HuH-7.5 (cell line): Measurements from ENCODE around the gene SLC66A3.
A peak's percentile ranks its signal among the peaks of the same experiment; 100 is the strongest.

Experiments used
- DNase-seq: peaks from one replicate; pipeline ENCODE4 v3.0.0; 2011; ENCODE audit warnings: low spot score

Gene SLC66A3

GRCh38 chr2:11134349-11134748, 20.9 kb upstream of the SLC66A3 start:
- DNase-seq = no peak

- DNase-seq = no peak
Observed at GRCh38 chr2:11140492-11140891, 14.8 kb upstream of the SLC66A3 start.

DNA sequence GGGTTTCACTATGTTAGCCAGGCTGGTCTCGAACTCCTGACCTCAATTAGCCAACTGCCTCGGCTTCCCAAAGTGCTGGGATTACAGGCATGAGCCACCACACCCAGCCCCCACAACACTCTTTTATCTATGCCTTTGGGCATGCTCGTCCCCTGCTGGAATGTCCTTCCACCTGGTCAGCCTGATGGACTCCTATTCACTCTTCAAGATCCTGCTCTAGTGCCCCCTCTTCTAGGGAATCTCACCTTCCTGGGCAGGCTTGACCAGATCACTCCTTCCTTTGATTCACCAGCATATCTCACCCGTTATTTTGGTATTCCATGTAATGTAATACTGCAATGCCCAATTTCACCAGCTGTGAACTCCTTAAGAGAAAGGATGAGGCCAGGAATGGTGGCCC, 13.9 kb upstream of the SLC66A3 start:
- no peak for DNase-seq

DNA sequence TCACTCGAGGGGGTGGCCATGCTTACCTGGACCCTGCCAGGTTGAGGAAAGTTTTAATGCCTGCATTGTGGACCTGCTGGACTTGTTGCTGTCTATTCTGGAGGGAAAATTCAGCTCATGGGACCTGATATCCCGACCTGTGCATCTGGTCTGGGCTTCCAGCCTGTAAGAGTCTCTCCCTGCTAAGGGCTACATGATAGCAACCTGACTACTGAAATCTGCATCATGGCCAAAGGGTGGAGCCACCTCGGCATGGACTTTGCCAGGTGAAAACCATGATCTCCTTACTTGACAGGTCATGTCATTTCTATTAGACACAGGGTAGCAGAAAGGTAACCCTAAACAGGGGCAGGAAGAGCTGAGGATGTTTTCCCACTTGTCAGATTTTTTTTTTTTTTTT, 12.9 kb upstream of the SLC66A3 start:
- no peak for DNase-seq

DNA sequence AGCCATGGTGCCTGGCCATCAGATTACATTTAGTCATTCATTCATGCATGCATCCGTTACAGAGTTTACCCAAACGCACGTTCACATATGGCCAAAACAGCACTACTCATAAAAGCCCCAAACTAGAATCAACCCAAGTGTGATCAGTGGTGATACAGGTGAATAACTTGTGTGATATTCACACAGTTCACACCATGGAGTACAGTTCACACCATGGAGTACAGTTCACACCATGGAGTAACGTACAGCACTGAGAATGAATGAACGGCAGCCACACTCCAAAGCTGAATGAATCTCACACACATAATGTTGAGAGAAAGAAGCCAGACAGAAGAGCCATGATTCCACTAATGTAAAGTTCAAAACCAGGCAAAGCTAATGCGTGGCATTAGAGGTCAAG, 12.3 kb upstream of the SLC66A3 start:
- no peak for DNase-seq

DNA sequence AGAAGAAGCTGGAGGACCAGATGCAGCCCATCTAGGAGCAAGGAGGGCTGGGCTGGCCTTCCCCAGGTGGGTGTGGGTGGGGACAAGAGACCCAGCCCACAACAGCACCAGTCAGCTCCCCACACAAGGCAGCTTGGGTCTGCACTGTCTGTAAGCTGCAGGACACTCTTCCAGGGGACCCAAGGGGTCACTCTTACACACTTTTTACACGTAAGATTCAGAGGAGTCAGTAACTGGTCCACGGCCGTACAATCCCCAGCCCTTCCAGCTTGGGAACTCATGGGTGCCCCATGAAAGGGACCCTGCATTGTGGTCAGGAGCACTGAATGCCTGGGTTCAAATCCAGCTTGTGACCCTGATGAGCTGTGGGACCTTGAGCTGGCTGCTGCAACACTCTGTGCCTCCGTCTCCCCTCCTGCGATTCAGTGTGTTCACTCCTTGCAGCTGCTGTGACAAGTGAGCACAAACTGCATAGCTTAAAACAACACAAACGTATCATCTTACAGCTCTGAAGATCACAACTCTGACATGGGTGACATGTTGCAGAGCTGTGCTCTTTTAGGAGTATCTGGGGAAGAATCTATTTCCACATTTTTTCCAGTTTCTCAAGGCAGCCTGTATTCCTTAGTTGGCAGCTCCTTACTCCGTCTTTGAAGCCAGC, 11.1 kb upstream of the SLC66A3 start:
- DNase-seq = no peak

DNA sequence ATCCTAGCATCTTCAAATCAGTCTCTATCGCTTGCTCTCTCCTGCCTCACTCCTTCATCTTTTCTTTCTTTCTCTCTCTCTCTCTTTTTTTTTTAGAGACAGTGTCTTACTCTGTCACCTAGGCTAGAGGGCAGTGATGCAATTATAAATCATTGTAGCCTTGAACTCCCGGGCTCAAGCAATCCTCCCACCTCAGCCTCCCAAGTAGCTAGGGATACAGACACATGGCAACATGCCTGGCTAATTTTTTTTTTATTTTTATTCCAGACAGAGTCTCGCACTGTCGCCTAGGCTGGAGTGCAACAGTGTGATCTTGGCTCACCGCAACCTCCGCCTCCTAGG, 10.6 kb upstream of the SLC66A3 start:
- DNase-seq = no peak

- no peak for DNase-seq
Observed at GRCh38 chr2:11145350-11145749, 9.9 kb upstream of the SLC66A3 start.

DNA sequence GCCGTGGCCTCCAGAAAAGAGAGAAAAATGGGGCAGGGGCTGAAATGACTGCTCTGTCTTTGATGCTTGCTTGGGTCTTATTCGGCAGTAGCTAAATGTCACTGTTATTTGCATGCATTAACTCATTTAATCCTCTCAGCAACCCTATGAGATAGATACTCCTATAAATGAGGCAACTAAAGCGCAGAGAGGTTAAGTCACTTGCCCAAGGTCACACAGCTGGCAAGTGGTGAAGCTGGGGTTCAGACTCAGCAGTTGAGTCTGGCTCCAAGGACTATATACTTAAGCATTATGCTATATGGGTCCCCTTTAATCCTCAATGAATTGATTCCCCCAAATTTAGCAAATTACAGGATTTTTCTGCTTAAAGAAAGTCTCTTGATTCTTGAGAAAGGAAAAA, 9.2 kb upstream of the SLC66A3 start:
- DNase-seq = no peak

DNA sequence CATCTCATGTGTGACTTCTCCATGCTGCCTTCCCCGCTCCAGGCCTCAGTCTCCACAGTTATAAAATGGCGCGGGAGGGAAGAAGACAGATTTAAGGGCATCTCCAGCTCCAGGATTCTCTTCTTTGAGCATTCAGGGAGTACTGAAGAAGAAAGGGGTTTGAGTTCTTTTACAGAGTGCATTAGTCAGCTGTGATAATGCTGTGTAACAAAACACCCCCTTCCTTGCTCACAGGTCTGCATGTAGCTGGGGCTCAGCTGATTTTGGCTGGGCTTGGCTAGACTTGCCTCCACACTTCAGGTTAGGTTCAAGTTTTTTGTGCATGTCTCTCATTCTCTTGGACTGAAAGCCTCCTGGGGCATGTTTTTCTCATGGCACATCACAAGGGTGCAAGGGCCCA, 8.0 kb upstream of the SLC66A3 start:
- no peak for DNase-seq

DNA sequence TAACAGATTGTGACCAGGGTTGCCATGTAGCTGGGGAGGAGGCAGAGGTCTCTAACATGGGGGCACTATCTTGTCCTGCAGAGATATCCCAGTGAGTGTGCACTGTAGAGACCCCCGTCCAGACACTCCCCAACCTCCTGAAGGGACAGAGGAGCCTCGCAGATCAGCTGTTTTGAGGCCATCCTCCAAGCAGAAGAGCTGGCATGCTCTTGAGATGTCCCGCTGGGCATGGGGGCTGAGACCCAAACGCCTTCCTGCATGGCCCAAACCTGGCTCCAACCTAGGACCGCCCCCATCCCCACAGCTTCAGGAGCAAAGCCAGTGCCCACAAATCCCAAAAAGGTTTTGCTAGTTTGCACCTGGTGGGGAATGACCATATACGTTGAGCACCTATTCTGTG, 2.7 kb upstream of the SLC66A3 start:
- DNase-seq = no peak

DNA sequence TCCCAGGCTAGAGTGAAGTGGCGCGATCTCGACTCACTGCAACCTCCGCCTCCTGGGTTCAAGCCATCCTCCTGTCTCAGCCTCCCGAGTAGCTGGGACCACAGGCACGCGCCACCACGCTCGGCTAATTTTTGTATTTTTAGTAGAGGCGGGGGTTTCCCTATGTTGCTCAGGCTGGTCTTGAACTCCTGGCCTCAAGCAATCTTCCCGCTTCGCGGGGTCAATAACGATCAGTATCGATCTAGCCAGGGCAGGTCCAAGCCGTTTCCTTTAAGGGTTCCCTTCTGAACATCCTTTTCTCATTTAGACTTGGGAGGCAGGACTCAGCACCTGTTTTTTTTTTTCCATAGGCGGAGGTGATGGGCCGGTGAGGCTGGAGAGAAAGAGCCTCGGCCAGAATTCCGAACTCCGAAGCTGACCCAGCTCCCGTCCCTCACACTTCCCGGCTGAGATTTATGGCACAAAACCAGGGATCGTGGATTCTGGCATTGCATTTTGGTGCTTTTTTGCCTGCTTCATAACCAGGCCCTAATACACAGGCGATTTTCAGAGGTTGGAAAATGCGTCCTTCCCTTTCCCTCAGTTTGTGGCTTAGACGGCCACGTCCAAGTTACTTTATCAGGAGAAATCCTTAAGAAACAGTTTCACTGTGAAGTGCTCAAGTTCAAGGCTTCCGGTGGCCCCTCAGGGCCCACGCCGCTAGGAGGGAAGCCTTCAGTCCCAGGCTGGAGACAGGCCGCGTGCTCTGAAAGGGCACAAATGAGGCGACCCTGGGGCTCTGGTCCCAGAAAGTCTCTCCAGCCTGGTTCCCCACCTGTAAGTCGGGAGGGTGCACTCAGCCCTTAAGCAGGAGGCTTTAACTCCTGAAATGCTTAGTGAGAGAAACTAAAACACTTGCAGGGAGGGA, 998 bp upstream of the SLC66A3 start:
- no peak for DNase-seq

DNA sequence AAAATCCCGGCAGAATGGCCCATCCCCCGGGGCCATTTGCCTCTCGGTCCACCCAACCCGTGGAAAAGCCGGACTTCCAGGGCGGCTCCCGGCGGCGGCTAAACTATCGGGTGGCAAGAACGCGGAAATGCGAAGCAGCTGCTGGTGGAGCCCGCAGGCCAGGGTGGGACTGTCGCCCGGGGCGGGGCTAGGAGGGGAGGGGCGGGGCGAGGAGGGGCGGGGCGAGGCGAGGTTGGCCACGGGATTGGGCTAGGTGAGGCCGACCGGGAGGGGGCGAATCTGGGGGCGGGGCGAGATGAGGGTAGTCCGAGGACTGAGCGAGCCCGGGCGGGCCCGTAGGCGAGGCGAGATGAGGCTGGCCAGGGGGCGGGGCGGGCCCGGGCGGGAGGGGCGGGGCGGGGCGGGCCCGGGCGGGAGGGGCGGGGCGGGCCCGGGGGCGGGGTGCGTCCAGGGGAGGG, 315 bp upstream of the SLC66A3 start:
- DNase-seq = peak; percentile 92

DNA sequence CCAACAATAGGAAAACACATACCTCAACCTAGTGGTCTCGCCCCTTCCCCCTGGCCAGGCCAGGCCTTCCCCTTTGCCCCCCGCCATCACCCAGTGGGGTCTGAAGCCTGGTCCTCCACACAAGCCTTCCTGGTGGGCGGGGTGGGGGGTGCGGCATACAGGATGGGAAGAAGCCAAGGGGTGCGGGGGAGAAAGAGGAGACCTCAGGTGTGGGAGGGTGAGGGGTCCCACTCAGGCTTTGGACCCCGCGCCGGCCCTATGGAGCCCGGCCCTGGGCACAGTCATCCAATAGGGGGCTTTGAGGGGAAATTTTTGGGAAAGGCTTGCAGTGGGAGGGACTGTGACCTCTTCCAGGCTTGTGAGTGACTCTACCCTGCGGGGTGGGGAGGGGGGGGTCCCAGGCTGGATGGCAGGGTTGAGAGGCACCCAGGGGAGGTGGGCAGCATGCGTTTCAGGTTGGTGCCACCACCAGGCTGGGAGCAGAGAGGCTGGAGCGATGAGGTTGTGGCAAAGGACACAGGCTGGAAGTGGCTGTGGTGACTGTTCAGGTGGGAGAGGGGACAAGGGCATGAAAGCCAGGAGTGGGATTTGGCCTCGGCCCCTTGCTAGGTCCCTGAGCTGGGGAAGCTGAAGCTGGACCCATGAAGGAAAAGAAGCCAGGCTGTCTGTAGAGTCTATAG, 1.3 kb downstream of the SLC66A3 start:
- DNase-seq = no peak

GRCh38 chr2:11157296-11157695, 2.0 kb downstream of the SLC66A3 start:
- DNase-seq = no peak

- no peak for DNase-seq
Observed at GRCh38 chr2:11157731-11158130, 2.5 kb downstream of the SLC66A3 start.

DNA sequence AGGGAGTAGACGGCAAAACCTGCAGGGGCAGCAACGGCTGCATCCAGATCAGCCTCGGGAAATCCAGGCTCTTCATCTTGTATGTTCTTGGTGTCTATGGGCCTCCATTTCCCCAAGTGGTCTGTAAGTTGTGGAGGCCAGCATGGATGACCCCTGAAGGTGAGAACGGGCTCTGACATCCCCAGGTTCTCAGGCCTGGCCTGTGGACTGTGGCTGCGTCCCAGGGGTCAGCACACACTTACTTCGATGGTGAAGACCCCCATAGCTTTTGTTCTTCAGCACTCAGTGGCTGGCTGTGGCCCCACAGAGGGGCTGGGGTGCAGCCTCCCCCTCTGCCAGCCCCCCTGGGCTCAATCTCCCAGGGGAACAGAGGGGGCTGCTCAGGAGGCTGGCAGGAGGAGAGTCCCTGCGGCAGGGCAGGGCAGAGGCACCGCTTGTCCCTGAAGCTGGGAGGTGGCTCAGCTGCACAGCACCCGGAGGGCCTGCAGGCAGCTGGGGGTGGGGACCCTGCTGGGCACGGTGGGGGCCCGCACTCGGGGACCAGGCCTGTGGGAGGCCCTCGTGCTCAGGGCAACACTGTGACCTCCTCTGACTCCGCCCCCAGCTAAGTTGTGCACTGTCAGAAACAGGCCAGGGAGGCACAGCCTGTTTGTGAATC, 3.8 kb downstream of the SLC66A3 start:
- DNase-seq = no peak

DNA sequence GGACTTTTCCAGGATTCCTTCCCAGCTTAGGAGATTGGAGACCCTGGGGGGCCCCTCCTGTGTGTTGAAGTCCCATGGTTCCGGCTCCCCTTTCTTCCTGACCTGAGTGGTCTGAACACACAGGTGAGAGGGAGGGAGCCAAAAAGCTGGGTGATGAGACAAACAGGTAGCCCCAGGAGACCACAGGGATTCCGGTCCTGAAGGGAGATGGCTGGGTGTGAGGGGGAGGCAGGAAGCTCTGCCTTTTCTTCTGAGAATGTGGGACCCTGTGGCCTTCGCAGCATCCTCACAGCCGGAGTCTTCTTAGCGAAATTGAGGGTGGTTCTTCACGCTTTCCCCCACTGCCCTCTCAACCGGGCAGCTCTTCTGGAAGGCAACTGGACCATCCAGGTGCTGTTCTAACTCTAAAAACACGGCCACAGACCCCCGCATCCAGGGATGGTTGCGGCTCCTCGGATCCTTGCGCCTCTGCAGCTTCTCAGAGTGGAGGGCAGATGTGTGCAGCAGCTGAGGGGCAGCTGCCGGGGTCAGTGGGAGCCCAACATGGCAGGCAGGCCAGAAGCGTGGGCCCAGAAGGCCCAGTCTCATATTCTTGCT, 4.4 kb downstream of the SLC66A3 start:
- DNase-seq = no peak

DNA sequence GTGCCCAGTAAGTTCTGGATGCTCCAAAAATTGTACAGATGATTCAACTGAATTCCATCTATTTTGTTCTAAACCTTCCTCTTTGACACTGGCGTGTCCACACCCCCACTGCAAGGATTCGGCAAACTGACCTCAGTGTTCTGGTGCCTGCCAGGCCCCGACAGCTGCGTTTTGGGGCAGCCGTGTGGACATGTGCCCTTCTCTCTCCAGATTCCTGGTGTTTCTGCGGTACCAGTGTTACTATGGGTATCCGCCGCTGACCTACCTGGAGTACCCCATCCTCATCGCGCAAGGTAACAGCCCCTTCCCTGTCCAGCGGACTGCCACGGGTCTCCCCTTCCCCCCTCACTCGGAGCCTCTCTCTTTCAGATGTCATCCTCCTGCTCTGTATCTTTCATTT, 5.0 kb downstream of the SLC66A3 start:
- DNase-seq = no peak

DNA sequence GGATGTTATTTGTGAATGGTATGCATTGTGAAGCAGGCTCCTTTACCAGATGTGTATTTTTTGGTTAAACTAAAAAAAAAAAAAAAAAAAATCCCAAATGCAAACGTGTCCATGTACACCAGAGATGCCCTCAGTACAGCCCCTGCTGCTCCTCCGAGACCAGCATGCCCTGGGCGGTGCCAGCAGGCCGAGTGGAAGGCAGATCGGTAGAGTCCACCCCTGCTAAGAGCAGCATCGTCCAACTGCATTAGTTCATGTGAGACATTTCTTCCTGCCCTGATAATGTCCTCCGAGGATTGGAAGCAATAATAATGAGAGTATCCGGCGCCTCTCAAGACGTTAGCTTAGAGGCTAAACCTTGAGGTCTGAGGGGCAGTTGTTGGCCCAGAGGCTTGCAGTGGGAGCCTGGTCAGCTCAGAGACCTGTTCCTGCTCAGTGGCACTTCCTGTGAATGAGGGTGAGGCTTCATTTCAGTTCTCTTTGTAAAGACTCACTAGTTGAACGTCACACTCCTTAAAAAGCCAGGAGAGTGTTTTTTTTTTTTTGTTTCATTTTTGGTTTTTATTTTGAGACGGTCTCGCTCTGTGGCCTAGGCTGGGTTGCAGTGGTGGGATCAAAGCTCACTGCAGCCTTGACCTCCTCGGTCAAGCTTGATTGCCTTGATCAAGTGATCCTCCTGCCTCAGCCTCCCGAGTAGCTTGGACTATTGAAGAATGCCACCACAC, 5.6 kb downstream of the SLC66A3 start:
- no peak for DNase-seq

GRCh38 chr2:11161747-11162146, 6.5 kb downstream of the SLC66A3 start:
- DNase-seq = no peak
